Body of pancreas (tissue), 4 donors: ENCODE data around the gene SPOCK1.

ENCODE experiments used
- CTCF ChIP-seq, 7 experiments: fragments of 450-650 bp in 4 of 7; fragments of 200-600 bp in 3 of 7; sonication (generic) in 3 of 7; IDR thresholded peaks; one replicate each; pipeline ENCODE4 v1.5.1; 2016 to 2019; ENCODE audit warnings: antibody characterized with exemption in 7 of 7
- POLR2A ChIP-seq, 3 donors: fragments of 450-650 bp; IDR thresholded peaks; one replicate each; pipeline ENCODE4 v1.6.1; 2016; ENCODE audit warnings: antibody characterized with exemption in 3 of 3, mild to moderate bottlenecking in 2 of 3

GRCh38 chr5:137437774-137438173 is 61.4 kb downstream of the SPOCK1 start:
- TF ChIP-seq CTCF (IDR thresholded peaks at IDR 0.05) = no peak
- no peak for TF ChIP-seq POLR2A (IDR thresholded peaks at IDR 0.05)
